Stimulated activated memory B cell treated with anti-CD40 and anti-IgM and Interleukin-4, amounts not matched to agents 10 μg/mL and 1 μg/mL and 100 μg/mL, for 72 hours (primary cell): ENCODE data around the gene TMEM59.
"Not testable (repeated sequence)": the region's sequence is repeated elsewhere in the genome, so short reads cannot be mapped to it uniquely, and the experiment has no call there.

Experiments used
- ATAC-seq: fragments of 150-1000 bp; cut with Tn5 transposase; 2 replicates; pipeline ENCODE4 v1.10.0; 2021
- H3K27ac Mint-ChIP-seq: one replicate; pipeline ENCODE4 v1.8.0; 2022; ENCODE audit warnings: mild to moderate bottlenecking, mixed read lengths
- H3K27me3 Mint-ChIP-seq: one replicate; pipeline ENCODE4 v1.8.0; 2022; ENCODE audit warnings: mixed read lengths
- H3K36me3 Mint-ChIP-seq: one replicate; pipeline ENCODE4 v1.8.0; 2022; ENCODE audit warnings: mixed read lengths
- H3K4me1 Mint-ChIP-seq: one replicate; pipeline ENCODE4 v1.8.0; 2022; ENCODE audit warnings: mixed read lengths
- H3K4me3 Mint-ChIP-seq: one replicate; pipeline ENCODE4 v1.8.0; 2022; ENCODE audit warnings: mild to moderate bottlenecking, moderate library complexity, mixed read lengths
- H3K9me3 Mint-ChIP-seq: one replicate; pipeline ENCODE4 v1.8.0; 2022; ENCODE audit warnings: mixed read lengths

Gene TMEM59

DNA sequence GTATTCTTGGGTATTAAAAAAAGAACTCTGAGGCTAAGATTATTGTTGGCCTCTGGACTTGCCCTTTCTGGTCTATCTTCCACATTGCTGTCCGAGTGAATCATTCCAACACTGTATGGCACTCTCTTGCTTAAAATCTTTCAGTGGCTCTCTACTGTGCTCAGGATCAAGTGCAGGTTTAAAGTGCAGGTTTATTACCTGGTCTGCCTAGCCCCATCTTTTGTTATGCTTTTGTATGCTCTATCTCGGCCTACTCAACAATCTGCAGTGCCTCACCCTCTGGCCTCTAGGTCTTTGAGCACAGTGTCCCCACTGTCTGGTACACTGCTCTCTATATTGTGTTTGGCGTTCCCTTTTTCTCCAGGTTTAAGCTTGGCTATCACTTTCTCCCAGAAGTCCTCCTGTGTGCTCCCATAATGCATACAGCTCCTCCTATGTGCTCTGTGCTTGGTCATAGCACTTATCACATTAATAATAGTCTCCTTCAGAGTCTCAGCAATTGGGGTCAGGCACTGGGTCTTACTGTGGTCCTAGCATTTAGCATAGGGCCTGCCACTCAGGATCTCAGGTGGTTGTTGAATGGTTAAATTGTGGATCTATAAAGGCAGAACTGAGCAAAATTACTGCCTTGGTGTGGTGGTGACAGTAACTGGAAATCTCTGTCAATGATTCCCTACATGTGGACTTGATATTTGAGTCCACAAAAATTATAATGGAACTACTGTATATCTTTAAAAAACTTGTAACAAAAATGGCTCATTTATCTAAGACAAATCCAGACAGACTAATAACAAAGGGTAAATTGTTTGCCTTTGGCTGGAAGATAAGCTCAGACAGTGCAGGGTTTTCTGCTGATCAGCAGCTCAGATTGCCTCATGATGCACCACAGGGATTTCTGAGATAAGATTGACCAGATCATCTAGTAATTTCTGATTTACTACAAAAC is 24.4 kb downstream of the TMEM59 start:
- Mint-ChIP-seq H3K9me3 (no peaks in the 10 kb centered on the region), H3K27ac (no peak overlapping the region), H3K4me1 (no peaks in the 10 kb centered on the region), H3K4me3 (no peak overlapping the region), H3K27me3 (no peaks in the 10 kb centered on the region), H3K36me3 (peaks cover 30% of the 10 kb centered on the region)
- no peak for ATAC-seq

DNA sequence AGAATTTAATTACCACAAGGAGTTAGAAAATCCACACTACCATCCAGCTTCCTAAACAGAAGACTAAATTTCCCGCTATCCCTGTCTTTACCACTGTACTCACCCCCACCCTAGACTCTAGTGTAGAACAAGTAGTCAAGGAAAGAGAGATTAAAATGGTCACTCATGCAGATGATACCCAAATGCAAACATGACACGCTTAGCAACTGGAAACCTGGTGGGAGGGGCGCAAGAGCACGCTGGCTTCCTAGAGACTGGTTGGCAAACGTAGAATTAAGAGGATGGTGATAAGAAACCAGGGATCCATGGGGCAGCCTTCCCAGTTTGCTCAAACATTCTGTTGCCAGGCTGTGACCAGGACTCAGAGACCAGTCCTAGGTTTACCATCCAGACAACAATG is 25.2 kb downstream of the TMEM59 start:
- no peak for ATAC-seq
- no peaks in the 10 kb centered on the region for H3K4me1 Mint-ChIP-seq
- H3K36me3 Mint-ChIP-seq: peaks cover 29% of the 10 kb centered on the region
- H3K4me3 Mint-ChIP-seq: no peak overlapping the region
- H3K9me3 Mint-ChIP-seq: no peaks in the 10 kb centered on the region
- H3K27me3 Mint-ChIP-seq: no peaks in the 10 kb centered on the region
- no peak overlapping the region for H3K27ac Mint-ChIP-seq

- H3K4me3 Mint-ChIP-seq, H3K27me3 Mint-ChIP-seq, H3K4me1 Mint-ChIP-seq, H3K27ac Mint-ChIP-seq, H3K36me3 Mint-ChIP-seq, H3K9me3 Mint-ChIP-seq, ATAC-seq: not testable (repeated sequence)
Measured at GRCh38 chr1:54024811-54025210, 28.2 kb downstream of the TMEM59 start.

DNA sequence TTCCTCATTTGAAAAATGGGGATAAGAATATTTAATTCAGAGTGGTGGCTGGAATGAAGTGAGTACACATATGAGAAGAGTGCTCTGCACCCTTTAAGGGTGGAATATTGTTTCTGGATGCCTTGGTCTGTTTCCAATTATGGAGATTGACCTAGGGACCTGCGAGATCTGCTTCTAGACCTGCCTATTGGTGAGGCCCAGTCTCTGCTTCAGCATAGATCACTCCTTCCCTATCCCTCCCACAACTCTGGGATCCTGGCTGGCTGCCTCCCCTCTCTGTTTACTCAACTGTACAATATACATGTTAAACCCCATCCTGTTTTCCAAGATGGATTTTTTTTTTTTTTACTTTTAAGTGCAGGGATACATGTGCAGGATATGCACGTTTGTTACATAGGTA is 28.6 kb downstream of the TMEM59 start:
- Mint-ChIP-seq H3K36me3 (peaks cover 3% of the 10 kb centered on the region), H3K9me3 (no peaks in the 10 kb centered on the region)

GRCh38 chr1:54019562-54020176 is 33.3 kb downstream of the TMEM59 start:
- ATAC-seq, H3K4me3 Mint-ChIP-seq, H3K9me3 Mint-ChIP-seq, H3K36me3 Mint-ChIP-seq, H3K27ac Mint-ChIP-seq, H3K4me1 Mint-ChIP-seq: not testable (repeated sequence)
- peaks cover 10% of the 10 kb centered on the region for H3K27me3 Mint-ChIP-seq

More for the DNA sequence above, 28.6 kb downstream of the TMEM59 start:
- H3K4me1 Mint-ChIP-seq: no peaks in the 10 kb centered on the region
- no peak for ATAC-seq
- H3K27ac Mint-ChIP-seq: no peak overlapping the region
- no peaks in the 10 kb centered on the region for H3K27me3 Mint-ChIP-seq
- H3K4me3 Mint-ChIP-seq: no peak overlapping the region

- Mint-ChIP-seq H3K9me3 (no peaks in the 10 kb centered on the region), H3K4me1 (no peaks in the 10 kb centered on the region), H3K36me3 (no peaks in the 10 kb centered on the region), H3K4me3 (no peak overlapping the region), H3K27ac (no peak overlapping the region), H3K27me3 (peaks cover 16% of the 10 kb centered on the region)
- ATAC-seq: no peak
Measured at GRCh38 chr1:54018635-54019034, 34.4 kb downstream of the TMEM59 start.

- no peaks in the 10 kb centered on the region for H3K4me1 Mint-ChIP-seq
- no peak within 1 kb of the TSS for H3K4me3 Mint-ChIP-seq
- H3K27me3 Mint-ChIP-seq: peaks cover 22% of the 10 kb centered on the region
- H3K27ac Mint-ChIP-seq: no peak within 1 kb of the TSS
- no peaks in the 10 kb centered on the region for H3K36me3 Mint-ChIP-seq
- no peaks in the 10 kb centered on the region for H3K9me3 Mint-ChIP-seq
- no peak for ATAC-seq
Measured at GRCh38 chr1:54017979-54018378, 35.0 kb downstream of the TMEM59 start, which contains the start of gene LDLRAD1. LDLRAD1 (minus strand) TSS chr1:54018186; CDS start chr1:54018112, 74 bp downstream.

DNA sequence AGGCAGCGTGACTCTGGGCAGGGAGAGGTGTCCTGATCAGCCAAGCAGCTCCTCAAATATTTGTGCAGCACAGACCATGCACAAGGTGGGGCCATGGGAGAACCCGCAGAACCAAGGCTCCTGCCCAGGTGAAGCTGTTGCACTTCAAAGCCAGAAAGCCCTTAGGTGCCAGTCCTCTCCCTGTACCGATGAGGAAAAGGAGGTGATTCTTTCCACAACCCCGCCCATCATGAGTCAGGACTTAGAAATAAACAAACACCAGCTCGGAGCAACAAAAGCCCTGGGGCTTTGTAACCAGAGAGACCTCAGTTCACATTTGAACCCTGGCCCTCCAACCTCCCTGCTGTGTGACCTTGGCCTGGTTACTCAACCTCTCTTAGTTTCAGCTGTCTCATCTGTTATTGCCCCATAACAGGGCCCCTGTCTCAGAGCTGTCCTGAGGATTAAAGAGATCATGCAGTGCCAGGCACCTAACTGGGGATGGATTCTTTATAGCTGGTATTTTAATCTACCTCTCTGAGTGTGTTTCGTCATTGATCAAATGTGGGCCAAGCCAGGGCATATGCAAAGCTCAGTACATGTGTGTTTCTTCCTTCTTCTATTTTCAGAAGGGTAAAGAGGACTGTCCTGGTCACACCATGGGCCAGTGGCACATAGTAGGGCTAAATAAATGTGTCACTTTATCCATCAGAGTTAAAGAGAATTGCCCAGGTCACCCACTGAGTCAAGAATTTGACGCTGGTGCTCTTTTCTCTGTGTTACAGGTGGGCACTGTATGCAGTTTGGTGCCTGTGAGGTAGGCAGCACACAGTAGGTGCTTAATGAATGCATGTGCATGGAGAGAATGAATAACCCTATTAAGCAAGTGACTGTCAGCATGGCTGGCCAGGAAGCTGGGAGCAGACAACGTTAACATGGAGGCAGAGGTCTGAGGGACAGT is 36.4 kb downstream of the TMEM59 start:
- Mint-ChIP-seq H3K36me3 (no peaks in the 10 kb centered on the region), H3K27ac (no peak overlapping the region), H3K4me3 (no peak overlapping the region), H3K27me3 (peaks cover 28% of the 10 kb centered on the region), H3K9me3 (no peaks in the 10 kb centered on the region), H3K4me1 (no peaks in the 10 kb centered on the region)
- no peak for ATAC-seq

DNA sequence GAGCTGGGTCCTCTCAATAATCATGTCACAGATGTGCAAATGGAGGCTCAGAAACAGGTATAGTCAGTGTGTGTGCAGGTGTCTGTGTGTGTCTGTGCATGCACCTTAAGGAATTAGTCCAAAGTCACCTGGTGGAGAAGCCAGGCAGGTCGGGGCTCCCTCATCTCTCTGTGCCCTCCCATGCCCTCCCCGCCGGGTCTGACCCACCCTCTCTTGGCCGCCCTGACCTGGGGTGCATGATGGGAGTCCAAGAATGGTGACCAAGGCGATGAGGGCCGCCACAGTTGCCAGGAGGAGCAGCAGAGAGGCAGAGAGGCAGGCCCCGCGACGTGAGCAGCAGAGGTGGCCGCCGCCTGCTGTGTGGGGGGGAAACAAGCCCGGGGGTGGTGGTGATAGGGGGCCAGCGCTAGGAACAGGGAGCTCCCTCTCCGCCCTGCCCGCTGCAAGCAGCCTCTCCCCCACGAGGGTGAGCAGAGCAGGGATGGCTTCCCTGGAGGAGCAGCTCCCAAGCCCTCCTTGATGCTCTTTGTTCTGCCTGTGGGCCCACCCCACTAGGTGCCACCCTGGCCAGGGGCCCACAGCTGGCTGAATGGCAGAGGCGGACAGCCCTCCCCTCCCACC is 38.9 kb downstream of the TMEM59 start:
- H3K4me3 Mint-ChIP-seq: no peak overlapping the region
- no peaks in the 10 kb centered on the region for H3K9me3 Mint-ChIP-seq
- H3K4me1 Mint-ChIP-seq: no peaks in the 10 kb centered on the region
- no peak overlapping the region for H3K27ac Mint-ChIP-seq
- H3K36me3 Mint-ChIP-seq: no peaks in the 10 kb centered on the region
- peaks cover 53% of the 10 kb centered on the region for H3K27me3 Mint-ChIP-seq
- no peak for ATAC-seq

DNA sequence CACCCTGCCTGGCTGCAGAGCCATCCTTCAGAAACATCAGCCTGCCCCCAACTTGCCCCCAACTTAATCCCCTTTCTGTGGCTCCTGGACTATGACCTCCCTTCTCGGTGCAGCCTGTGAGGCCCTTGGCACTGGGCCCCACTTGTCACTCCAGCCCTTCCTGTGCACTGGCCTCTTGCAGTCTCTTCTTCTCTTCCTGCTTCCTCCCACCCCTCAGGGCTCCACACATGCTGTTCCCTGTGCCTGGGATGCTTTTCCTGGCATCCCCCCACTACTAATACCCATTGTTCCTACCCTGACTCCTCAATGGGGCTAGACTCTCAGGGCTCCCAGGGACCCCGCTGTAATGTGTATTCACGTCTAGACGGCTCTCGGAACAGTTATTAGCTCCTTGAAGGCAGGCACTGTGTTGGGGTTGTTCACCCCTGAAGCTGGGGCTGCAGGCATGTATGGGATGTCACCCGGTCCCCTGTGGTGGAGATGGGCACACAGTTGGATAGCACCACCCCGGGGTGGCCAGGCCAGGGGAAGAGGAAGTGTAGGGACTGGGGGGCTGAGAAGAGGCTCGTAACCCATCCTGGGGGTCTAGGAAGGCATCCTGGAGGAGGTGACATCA is 39.5 kb downstream of the TMEM59 start:
- H3K9me3 Mint-ChIP-seq: no peaks in the 10 kb centered on the region
- H3K4me1 Mint-ChIP-seq: no peaks in the 10 kb centered on the region
- H3K27me3 Mint-ChIP-seq: peaks cover 59% of the 10 kb centered on the region
- H3K4me3 Mint-ChIP-seq: no peak overlapping the region
- H3K36me3 Mint-ChIP-seq: no peaks in the 10 kb centered on the region
- H3K27ac Mint-ChIP-seq: no peak overlapping the region
- no peak for ATAC-seq

DNA sequence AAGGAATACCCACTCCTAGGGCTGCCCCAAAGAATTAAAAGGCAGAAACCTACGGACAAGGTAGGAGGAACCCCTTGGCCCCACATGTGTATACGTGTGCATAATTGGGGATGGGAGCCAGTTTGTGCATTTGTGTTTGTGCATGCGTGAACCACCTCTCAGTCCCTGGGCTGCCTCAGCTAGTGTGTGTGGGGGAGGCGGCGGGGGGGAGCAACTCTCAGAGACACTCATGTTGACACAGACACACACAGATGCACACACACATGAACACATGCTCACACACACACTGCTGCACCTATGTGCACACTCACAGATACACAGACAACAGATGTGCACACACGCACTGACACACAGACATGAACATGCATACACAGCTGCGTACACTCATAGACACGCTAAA is 40.1 kb downstream of the TMEM59 start:
- no peaks in the 10 kb centered on the region for H3K36me3 Mint-ChIP-seq
- H3K4me1 Mint-ChIP-seq: no peaks in the 10 kb centered on the region
- no peaks in the 10 kb centered on the region for H3K9me3 Mint-ChIP-seq
- peaks cover 57% of the 10 kb centered on the region for H3K27me3 Mint-ChIP-seq
- no peak overlapping the region for H3K4me3 Mint-ChIP-seq
- ATAC-seq: no peak
- no peak overlapping the region for H3K27ac Mint-ChIP-seq

DNA sequence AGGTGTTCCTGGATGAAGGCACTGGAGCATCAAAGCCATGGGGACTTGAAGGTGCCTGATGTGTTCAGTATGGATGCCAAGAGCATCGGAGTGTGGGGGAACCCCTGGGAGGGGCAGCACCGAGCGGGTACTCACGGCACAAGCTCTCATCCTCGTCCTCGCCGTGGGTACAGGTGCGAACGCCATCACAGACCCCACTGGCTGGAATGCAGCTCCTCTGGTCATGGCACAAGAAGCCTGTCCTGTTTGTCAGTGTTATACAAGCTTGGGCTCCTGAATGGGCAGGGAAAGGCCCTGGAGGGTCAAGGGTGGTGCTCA is 41.0 kb downstream of the TMEM59 start:
- H3K4me3 Mint-ChIP-seq: no peak overlapping the region
- H3K27ac Mint-ChIP-seq: no peak overlapping the region
- H3K4me1 Mint-ChIP-seq: no peaks in the 10 kb centered on the region
- no peaks in the 10 kb centered on the region for H3K36me3 Mint-ChIP-seq
- no peaks in the 10 kb centered on the region for H3K9me3 Mint-ChIP-seq
- ATAC-seq: no peak
- H3K27me3 Mint-ChIP-seq: peaks cover 50% of the 10 kb centered on the region

- no peaks in the 10 kb centered on the region for H3K36me3 Mint-ChIP-seq
- ATAC-seq: no peak
- no peak overlapping the region for H3K27ac Mint-ChIP-seq
- no peaks in the 10 kb centered on the region for H3K4me1 Mint-ChIP-seq
- peaks cover 50% of the 10 kb centered on the region for H3K27me3 Mint-ChIP-seq
- H3K4me3 Mint-ChIP-seq: no peak overlapping the region
- H3K9me3 Mint-ChIP-seq: no peaks in the 10 kb centered on the region
Measured at GRCh38 chr1:54011316-54012007, 41.5 kb downstream of the TMEM59 start.

- Mint-ChIP-seq H3K27me3 (peaks cover 50% of the 10 kb centered on the region), H3K27ac (no peak overlapping the region), H3K36me3 (no peaks in the 10 kb centered on the region), H3K4me3 (no peak overlapping the region), H3K9me3 (no peaks in the 10 kb centered on the region), H3K4me1 (no peaks in the 10 kb centered on the region)
- no peak for ATAC-seq
Measured at GRCh38 chr1:54010415-54011117, 42.4 kb downstream of the TMEM59 start.
